Parathyroid adenoma (tissue), 2 donors: ENCODE measurements around the gene RNF141.
A peak's percentile ranks its signal among the peaks of the same experiment; 100 is the strongest.

Experiments
- H2AFZ ChIP-seq: fragments of 300-600 bp; sonication (generic); one replicate; pipeline ENCODE4 v1.7.0; 2017; ENCODE audit warnings: antibody characterized with exemption, mild to moderate bottlenecking
- H3K27ac ChIP-seq: fragments of 300-600 bp; sonication (generic); one replicate; pipeline ENCODE4 v1.7.0; 2017
- H3K27me3 ChIP-seq: fragments of 300-600 bp; sonication (generic); one replicate; pipeline ENCODE4 v1.7.0; 2017; ENCODE audit warnings: low read length; ENCODE audit not compliant: control insufficient read depth, insufficient read depth
- H3K36me3 ChIP-seq: fragments of 300-600 bp; sonication (generic); one replicate; pipeline ENCODE4 v1.7.0; 2017; ENCODE audit warnings: low read length; ENCODE audit not compliant: control insufficient read depth, insufficient read depth
- H3K4me1 ChIP-seq: fragments of 300-600 bp; sonication (generic); one replicate; pipeline ENCODE4 v1.7.0; 2017; ENCODE audit warnings: control low read depth
- H3K4me2 ChIP-seq: fragments of 300-600 bp; sonication (generic); one replicate; pipeline ENCODE4 v1.7.0; 2017; ENCODE audit warnings: low read length
- H3K4me3 ChIP-seq: fragments of 300-600 bp; sonication (generic); one replicate; pipeline ENCODE4 v1.7.0; 2017; ENCODE audit warnings: low read depth, low read length
- H3K79me2 ChIP-seq: fragments of 300-600 bp; sonication (generic); one replicate; pipeline ENCODE4 v1.7.0; 2017; ENCODE audit warnings: control low read depth
- H3K9ac ChIP-seq: fragments of 300-600 bp; sonication (generic); one replicate; pipeline ENCODE4 v1.7.0; 2017; ENCODE audit warnings: mild to moderate bottlenecking
- H3K9me3 ChIP-seq: fragments of 300-600 bp; sonication (generic); one replicate; pipeline ENCODE4 v1.7.0; 2017; ENCODE audit warnings: low read length; ENCODE audit not compliant: control insufficient read depth
- CTCF ChIP-seq: fragments of 300-600 bp; sonication (generic); IDR thresholded peaks from one replicate; pipeline ENCODE4 v1.7.0; 2017; ENCODE audit warnings: antibody characterized with exemption, mild to moderate bottlenecking
- donor health status: primary hyperparathyroidism.

RNF141 gene

GRCh38 chr11:10490032-10490397, 51.0 kb downstream of the RNF141 start:
- Histone ChIP-seq H3K79me2 (no peaks in the 10 kb centered on the region), H3K9me3 (no peaks in the 10 kb centered on the region), H3K4me3 (no peak overlapping the region), H3K36me3 (no peaks in the 10 kb centered on the region), H3K4me2 (no peak overlapping the region), H2AFZ (no peak overlapping the region), H3K9ac (no peak overlapping the region), H3K4me1 (peaks cover 28% of the 10 kb centered on the region), H3K27me3 (no peaks in the 10 kb centered on the region), H3K27ac (peak overlapping the region; percentile 88)
- TF ChIP-seq CTCF = no peak

GRCh38 chr11:10488934-10489691, 51.9 kb downstream of the RNF141 start:
- no peak overlapping the region for H2AFZ ChIP-seq
- no peaks in the 10 kb centered on the region for H3K36me3 ChIP-seq
- H3K4me3 ChIP-seq = no peak overlapping the region
- H3K9me3 ChIP-seq = no peaks in the 10 kb centered on the region
- H3K4me2 ChIP-seq = no peak overlapping the region
- no peak overlapping the region for H3K9ac ChIP-seq
- H3K27me3 ChIP-seq = no peaks in the 10 kb centered on the region
- no peaks in the 10 kb centered on the region for H3K79me2 ChIP-seq
- H3K4me1 ChIP-seq = peaks cover 31% of the 10 kb centered on the region
- peak overlapping the region; percentile 88 for H3K27ac ChIP-seq
- no peak for TF ChIP-seq CTCF

GRCh38 chr11:10488121-10488933, 52.7 kb downstream of the RNF141 start:
- Histone ChIP-seq H3K27me3 (no peaks in the 10 kb centered on the region), H2AFZ (no peak overlapping the region), H3K9me3 (no peaks in the 10 kb centered on the region), H3K9ac (no peak overlapping the region), H3K4me2 (no peak overlapping the region), H3K27ac (peak overlapping the region; percentile 88), H3K79me2 (no peaks in the 10 kb centered on the region), H3K36me3 (no peaks in the 10 kb centered on the region), H3K4me3 (no peak overlapping the region), H3K4me1 (peaks cover 33% of the 10 kb centered on the region)
- TF ChIP-seq CTCF = no peak

GRCh38 chr11:10487002-10487647, 53.9 kb downstream of the RNF141 start:
- Histone ChIP-seq H3K9me3 (no peaks in the 10 kb centered on the region), H3K36me3 (no peaks in the 10 kb centered on the region), H3K79me2 (no peaks in the 10 kb centered on the region), H3K27me3 (no peaks in the 10 kb centered on the region), H2AFZ (no peak overlapping the region), H3K9ac (no peak overlapping the region), H3K4me3 (no peak overlapping the region), H3K4me2 (no peak overlapping the region), H3K27ac (no peak overlapping the region), H3K4me1 (peaks cover 33% of the 10 kb centered on the region)
- TF ChIP-seq CTCF = no peak
